Measurements from ENCODE around the gene MAP1S.

Gene MAP1S

DNA sequence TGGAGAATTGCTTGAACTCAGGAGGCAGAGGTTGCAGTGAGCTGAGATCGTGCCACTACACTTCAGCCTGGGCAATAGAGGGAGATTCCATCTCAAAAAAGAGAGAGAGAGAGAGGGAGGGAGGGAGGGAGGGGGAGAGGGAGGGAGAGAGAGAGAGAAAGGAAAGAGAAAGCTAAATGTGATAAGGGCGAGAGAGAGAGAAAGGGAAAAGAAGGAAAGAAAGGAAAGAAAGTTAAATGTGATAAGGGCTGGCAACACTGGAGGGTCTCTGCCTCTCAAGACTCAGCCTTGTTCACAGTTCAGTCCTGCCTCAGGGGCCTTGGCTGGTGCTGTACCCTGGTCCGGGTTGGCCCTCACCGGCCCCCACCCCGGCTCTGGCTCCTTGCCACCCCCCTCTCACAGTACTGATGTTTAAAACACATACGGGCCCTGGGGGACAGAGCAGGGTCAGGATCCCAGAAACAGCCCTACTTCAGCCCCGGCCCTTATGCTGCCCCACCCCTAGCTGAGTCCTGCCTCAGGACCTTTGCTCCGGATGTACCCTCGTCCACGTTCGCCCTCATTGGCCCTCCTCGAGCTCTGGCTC lies 3.5 kb downstream of the MAP1S start:
- TF ChIP-seq, protein P1, sequence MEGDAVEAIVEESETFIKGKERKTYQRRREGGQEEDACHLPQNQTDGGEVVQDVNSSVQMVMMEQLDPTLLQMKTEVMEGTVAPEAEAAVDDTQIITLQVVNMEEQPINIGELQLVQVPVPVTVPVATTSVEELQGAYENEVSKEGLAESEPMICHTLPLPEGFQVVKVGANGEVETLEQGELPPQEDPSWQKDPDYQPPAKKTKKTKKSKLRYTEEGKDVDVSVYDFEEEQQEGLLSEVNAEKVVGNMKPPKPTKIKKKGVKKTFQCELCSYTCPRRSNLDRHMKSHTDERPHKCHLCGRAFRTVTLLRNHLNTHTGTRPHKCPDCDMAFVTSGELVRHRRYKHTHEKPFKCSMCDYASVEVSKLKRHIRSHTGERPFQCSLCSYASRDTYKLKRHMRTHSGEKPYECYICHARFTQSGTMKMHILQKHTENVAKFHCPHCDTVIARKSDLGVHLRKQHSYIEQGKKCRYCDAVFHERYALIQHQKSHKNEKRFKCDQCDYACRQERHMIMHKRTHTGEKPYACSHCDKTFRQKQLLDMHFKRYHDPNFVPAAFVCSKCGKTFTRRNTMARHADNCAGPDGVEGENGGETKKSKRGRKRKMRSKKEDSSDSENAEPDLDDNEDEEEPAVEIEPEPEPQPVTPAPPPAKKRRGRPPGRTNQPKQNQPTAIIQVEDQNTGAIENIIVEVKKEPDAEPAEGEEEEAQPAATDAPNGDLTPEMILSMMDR (IDR thresholded peaks at IDR 0.05; ENCODE audit: low read depth, low read length, missing control alignments): no peak
- no peak overlapping the region for H3K4me3 ChIP-seq (ENCODE audit: low read depth, low read length)
- no peak for DNase-seq (ENCODE audit: low read depth)
- in situ Hi-C loops (cut with HindIII; ENCODE audit: low sequenced_read_pairs): no loop called here

DNA sequence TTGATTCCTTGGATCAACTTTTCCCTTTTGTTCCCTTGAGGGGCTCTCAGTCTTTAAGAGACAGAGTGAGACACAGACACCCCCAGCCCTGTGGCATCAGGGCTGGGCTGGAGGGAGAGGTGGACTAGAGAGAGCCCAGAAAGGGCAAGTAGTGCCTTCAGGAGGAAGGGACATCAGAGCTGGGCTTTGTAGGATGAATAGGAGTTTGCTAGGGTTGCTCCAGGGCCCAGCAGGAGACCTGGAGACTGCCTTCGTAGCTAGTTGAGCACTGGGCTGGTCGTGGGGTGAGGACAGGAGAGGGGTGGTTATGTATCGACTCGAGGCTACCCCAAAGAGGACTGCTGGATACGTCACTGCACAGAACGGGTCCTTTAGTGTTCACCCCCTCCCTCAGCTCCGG lies 5.4 kb downstream of the MAP1S start:
- TF ChIP-seq, protein P1 (IDR thresholded peaks at IDR 0.05; ENCODE audit: low read depth, low read length, missing control alignments): no peak
- in situ Hi-C loops (cut with HindIII; ENCODE audit: low sequenced_read_pairs): no loop called here
- no peak overlapping the region for H3K4me3 ChIP-seq (ENCODE audit: low read depth, low read length)
- no peak for DNase-seq (ENCODE audit: low read depth)

DNA sequence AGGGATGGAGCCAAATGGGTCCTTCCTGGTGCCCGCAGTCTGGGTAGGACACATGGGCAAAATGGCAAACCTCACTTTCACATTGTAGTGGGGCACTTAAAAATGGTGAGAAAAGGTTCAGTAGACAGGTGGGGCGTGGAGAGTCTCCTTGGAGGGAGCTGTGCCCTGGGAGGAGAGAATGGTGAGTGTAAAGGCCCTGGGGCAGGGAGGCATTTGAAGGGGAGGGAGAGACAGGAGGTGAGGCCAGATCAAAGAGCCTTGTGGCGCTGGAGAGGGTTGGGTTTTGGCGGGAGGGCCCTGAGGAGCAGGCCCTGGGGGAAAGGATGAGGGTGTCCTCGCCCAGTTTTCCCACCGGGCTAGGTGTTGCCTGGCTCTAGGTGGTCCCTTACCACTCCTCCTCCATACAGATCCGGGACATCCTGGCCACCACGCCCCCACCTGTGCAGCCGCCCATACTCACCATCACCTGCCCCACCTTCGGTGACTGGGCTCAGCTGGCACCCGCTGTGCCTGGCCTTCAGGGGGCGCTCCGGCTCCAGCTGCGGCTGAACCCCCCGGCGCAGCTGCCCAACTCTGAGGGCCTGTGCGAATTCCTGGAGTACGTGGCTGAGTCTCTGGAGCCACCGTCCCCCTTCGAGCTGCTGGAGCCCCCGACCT lies 6.3 kb downstream of the MAP1S start:
- in situ Hi-C loops (cut with HindIII; ENCODE audit: low sequenced_read_pairs): no loop called here
- no peak overlapping the region for H3K4me3 ChIP-seq (ENCODE audit: low read depth, low read length)
- DNase-seq (ENCODE audit: low read depth): no peak
- TF ChIP-seq, protein P1 (IDR thresholded peaks at IDR 0.05; ENCODE audit: low read depth, low read length, missing control alignments): peak; percentile 26

DNA sequence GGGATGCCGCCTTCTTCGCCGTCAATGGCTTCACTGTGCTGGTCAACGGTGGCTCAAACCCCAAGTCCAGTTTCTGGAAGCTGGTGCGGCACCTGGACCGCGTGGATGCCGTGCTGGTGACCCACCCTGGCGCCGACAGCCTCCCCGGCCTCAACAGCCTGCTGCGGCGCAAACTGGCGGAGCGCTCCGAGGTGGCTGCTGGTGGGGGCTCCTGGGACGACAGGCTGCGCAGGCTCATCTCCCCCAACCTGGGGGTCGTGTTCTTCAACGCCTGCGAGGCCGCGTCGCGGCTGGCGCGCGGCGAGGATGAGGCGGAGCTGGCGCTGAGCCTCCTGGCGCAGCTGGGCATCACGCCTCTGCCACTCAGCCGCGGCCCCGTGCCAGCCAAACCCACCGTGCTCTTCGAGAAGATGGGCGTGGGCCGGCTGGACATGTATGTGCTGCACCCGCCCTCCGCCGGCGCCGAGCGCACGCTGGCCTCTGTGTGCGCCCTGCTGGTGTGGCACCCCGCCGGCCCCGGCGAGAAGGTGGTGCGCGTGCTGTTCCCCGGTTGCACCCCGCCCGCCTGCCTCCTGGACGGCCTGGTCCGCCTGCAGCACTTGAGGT lies 7.0 kb downstream of the MAP1S start:
- DNase-seq (ENCODE audit: low read depth): no peak
- TF ChIP-seq, protein P1 (IDR thresholded peaks at IDR 0.05; ENCODE audit: low read depth, low read length, missing control alignments): no peak
- in situ Hi-C loops (cut with HindIII; ENCODE audit: low sequenced_read_pairs): no loop called here
- H3K4me3 ChIP-seq (ENCODE audit: low read depth, low read length): no peak overlapping the region

DNA sequence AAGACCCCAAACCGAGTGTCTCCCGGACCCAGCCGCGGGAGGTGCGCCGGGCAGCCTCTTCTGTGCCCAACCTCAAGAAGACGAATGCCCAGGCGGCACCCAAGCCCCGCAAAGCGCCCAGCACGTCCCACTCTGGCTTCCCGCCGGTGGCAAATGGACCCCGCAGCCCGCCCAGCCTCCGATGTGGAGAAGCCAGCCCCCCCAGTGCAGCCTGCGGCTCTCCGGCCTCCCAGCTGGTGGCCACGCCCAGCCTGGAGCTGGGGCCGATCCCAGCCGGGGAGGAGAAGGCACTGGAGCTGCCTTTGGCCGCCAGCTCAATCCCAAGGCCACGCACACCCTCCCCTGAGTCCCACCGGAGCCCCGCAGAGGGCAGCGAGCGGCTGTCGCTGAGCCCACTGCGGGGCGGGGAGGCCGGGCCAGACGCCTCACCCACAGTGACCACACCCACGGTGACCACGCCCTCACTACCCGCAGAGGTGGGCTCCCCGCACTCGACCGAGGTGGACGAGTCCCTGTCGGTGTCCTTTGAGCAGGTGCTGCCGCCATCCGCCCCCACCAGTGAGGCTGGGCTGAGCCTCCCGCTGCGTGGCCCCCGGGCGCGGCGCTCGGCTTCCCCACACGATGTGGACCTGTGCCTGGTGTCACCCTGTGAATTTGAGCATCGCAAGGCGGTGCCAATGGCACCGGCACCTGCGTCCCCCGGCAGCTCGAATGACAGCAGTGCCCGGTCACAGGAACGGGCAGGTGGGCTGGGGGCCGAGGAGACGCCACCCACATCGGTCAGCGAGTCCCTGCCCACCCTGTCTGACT lies 7.9 kb downstream of the MAP1S start:
- H3K4me3 ChIP-seq (ENCODE audit: low read depth, low read length): no peak overlapping the region
- in situ Hi-C loops (cut with HindIII; ENCODE audit: low sequenced_read_pairs): no loop called here
- TF ChIP-seq, protein P1 (IDR thresholded peaks at IDR 0.05; ENCODE audit: low read depth, low read length, missing control alignments): no peak
- DNase-seq (ENCODE audit: low read depth): no peak

DNA sequence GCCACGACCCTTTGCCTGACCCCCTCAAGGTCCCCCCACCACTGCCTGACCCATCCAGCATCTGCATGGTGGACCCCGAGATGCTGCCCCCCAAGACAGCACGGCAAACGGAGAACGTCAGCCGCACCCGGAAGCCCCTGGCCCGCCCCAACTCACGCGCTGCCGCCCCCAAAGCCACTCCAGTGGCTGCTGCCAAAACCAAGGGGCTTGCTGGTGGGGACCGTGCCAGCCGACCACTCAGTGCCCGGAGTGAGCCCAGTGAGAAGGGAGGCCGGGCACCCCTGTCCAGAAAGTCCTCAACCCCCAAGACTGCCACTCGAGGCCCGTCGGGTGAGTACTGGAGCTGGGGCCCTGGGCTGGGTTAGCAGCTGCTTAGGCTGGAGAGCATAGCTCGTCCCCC lies 8.6 kb downstream of the MAP1S start:
- H3K4me3 ChIP-seq (ENCODE audit: low read depth, low read length): no peak overlapping the region
- TF ChIP-seq, protein P1 (IDR thresholded peaks at IDR 0.05; ENCODE audit: low read depth, low read length, missing control alignments): no peak
- DNase-seq (ENCODE audit: low read depth): no peak
- in situ Hi-C loops (cut with HindIII; ENCODE audit: low sequenced_read_pairs): no loop called here
